Stimulated activated CD8-positive, alpha-beta memory T cell treated with anti-CD3 and anti-CD28 coated beads, Interleukin-4, amount 100 ng/mL, for 1 hour (primary cell): ENCODE data around the gene NCOR1.
"Not testable (repeated sequence)": the region's sequence is repeated elsewhere in the genome, so short reads cannot be mapped to it uniquely, and the experiment has no call there.

Experiments used
- DNase-seq, 2 donors: peaks; one replicate each; pipeline ENCODE4 v3.0.0-alpha.2; 2020; ENCODE audit warnings: low read depth in 2 of 2, low spot score in 1 of 2

The NCOR1 gene

DNA sequence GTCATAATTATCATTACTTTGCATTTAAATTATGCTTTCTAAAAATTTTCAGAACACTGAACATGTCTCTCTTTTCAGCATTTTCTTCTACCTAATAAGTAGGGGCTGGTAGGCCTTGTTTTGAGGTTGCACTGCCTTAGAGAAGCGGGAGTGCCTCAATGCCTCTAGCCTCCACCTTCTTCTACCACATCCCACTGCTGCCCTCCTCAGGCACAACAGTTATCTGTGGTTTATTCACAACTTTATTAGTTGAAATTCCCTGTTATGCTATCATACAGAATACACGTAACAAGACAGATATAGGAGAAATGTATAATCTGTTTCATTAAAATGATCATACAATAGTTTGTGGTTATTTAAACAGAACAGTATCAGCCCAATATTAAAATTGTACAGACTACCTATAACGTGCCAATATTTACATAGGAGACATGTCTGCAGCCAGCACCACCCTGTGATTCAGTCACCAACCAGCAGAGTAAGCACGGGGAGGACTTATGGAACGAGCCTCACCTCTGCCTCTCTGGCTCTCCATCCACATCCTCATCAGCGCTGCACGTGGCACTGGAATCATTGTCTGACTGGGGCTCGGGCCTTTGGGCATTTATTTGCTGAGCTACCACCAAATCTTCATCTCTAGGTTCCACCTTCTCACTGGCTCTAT, 114.5 kb downstream of the NCOR1 start:
- no peak for DNase-seq

DNA sequence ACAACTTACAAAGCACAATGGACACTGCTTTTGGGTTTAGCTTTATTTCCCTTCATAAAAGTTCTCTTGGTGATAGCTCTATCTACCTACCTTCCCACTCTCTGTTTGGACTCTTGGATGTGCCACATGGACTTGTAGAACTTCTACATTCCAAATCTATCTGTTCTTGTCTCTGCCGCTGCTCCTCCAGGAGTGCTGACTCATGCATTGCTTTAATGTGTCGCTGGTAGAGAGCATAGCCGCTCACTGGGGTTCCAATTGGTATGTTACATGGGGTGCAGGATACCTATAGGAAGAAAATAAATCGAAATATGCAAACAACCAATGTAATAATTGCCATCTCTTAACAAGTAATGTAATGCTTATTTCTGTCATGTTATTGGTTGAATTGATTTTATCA, 123.6 kb downstream of the NCOR1 start:
- DNase-seq, result no peak

DNA sequence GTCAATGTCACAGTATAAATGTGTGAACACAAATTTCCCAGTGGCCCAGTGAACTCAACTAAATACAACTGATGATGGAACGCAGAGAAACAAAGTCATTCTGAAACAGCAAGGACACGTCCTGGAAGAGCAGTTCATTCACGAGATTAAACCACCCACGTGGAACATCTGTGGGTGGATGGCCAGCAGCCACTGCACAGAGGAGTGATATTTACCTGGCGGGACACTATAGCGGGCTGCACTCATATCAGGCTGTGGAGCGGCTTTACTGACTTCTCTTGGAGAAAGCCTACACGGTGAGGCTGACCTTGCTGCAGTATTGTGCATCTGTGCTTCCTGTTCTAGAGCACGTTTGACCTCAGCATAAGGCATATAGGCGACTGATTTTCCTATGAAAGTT, 128.4 kb downstream of the NCOR1 start:
- no peak for DNase-seq

DNA sequence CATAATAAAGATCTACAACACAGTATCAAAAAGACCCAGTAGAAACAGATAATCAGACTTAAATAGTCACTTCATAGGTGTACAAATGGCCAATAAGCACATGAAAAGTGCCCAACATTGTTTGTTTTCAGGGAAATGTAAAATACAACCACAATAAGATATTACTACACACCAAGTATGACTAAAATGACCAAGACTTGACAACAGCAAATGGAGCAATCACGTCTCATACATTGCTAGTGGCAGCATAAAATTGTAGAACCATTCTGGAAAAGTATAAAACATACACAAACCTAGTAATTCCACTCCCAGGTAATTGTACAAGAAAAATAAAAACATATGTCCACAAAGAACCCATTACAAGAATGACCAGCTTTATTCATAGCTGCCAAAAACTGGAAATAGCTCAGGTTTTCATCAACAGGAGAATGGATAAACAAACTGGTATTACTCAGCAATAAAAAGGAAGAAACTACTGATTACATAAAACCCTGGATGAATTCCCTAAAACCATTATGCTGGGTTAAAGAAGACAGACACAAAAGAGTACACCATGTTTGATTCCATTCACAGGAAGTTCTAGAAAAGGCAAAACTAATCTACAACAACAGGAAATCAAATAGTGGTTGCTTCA, 130.2 kb downstream of the NCOR1 start:
- no peak for DNase-seq

DNA sequence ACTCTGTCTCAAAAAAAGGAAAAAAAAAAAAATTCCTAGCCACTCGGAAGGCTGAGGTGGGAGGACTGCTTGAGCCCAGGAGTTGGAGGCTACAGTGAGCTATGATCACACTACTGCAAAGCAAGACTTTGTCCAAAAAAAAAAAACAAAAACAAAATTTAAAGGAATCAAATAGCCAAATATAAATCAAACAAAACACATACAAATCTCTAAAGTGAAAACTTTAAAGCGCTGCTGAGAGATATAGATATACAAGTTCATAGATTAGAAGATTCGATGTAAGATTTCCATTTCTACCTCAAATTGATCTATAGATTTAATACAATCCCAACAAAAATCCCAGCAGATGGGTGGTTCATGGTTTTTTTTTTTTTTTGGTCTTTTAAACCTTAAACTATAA, 132.1 kb downstream of the NCOR1 start:
- no peak for DNase-seq

DNA sequence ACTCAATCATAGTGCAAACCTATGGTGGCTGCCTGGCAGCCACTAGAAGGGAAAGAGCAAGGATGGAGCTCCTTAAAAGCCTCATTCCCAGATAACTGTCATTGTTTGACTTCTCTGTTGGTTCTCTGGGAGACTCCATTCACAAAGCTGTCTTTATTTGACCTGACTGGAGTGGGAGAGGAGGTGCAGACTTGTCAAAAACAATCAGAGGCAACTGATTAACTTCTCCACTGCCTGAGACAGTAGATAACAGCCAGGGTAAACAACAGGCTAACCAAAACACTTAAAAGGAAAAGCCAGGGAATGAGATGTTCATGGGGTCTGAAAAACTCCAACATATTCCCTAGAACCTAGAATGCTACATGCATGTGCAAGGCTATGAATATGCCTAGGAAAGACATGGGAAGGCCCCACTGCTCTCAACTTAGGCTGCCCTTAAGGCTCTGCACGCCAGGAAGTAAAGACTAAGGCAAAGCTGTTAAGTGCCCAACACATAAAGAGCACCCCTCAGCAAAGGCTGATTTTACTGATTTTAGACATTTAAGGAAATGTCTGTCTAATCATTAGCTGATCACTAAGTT, 133.7 kb downstream of the NCOR1 start:
- DNase-seq, result no peak

DNA sequence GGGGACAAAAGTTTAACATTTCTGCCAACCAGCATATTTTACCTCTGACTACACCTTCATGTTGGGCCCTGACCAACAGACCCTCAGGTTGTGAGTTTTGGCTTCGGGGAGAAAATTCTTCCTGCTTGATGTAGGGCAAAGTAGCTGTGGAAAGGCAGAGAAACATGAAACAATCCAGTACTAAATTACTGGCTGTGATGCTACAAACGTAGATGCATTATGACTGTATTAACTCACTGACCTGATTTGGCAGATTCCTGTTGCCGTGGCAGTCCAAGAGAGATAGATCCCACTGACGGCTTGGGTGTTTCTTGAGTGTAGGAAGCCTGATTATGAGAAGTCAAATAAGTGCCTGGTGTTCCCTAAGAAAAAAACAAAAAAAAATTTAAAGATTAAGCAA, 135.0 kb downstream of the NCOR1 start:
- DNase-seq, result no peak

DNA sequence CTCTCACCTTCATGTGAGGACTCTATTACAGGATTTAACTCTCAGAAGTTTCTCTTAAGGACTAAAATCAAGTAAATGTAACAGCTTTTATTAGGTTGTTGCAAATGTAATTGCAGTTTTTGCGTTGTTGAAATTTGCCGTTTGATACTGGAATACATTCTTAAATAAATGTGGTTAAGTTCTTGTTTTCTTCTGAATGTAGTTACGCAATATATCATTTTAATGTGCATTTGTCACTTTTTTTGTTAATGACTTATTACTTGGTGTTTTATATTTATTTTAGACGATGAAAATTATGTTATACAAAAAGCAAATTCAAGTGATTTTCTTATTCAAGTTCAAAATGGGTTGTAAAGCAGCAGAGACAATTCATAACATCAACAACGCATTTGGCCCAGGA, 139.4 kb downstream of the NCOR1 start:
- DNase-seq, result no peak

DNA sequence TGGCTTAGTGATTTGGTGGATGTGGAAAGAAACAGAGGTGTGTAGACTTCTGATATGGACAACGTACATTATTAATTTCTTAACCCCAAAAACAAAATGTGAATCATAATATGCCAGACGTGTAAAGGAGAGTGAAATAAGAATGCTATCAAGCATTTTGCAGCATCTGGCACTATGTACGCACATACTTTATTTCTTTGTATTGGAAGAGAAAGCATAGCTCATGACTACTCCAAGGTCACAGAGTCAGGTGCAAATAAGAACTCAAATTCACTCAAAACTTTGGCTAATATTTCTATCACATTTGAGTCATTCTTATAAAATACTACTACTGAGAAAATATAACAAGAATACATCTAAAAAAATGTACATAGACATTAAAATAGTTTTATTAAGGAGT, 140.9 kb downstream of the NCOR1 start:
- no peak for DNase-seq

DNA sequence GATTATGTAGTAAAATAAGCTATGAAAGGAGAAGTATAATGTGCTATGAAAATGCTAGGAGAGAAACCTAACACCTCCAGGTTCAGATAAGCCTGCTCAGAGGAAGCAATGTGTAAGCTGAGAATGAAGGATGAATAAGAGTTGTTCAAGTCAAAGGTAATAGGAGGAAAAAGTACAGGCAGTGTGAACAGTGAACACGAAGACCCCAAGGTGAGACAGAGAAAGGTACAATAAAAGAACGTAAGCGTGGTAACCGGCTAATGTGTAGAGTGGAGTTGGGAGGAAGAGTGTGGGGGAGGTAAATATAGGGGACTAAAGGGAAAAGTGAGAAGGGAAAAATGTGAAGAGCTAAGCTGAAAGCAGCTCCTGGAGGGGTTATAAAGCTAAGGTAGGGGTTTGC, 141.5 kb downstream of the NCOR1 start:
- DNase-seq, result no peak

DNA sequence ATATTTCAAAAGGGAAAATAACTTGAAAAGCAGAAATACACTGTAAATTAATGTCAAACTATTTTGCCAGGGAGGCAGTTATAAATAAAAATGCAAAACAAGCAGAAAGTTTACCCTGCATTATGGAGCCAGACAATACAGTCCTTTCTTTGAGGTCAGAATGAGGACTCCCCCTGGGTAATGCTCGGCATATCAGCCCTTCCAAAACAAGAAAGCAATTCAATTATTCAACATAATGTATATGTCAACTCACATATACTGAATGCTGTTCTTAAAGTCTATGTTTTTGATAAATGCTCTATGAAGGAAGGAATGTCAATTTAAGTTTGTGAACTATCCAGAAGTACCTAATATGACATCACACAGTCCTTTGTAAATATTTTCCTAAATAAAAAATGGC, 143.3 kb downstream of the NCOR1 start:
- no peak for DNase-seq

DNA sequence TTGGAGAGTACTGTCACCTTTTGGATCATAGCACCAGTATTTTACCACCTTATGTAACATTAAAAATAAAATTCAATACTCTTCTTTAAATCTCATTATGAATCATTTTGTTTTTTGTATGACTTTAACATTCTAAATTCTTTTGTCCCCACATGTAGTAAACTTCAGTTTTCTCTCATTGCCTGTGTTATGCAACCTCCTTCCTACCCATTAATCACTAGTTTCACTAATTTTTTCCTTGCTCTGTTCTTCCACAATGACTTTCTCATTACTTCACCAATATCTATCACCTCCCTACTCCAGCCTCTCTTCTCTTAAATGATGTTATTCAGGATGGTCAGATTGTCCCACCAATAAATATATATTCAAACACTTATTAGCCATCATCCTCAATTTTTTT, 147.0 kb downstream of the NCOR1 start:
- DNase-seq, result no peak

DNA sequence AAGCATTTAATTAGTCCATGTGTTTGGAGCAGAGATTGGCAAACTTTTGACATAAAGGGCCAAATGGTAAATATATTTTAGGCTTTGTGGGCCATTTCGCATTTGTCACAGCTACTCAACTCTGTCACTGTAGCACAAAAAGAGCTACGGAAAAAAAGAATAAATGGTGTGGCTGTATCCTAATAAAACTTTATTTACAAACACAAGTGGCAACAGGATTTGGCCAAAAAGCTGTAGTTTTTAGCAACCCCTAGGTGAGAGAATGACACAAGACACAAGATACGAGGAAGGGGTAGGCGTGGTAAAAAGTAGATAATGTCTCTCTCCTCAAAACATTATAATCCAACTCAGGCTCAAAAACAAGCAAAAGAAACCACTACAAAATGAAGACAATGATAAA, 149.2 kb downstream of the NCOR1 start:
- no peak for DNase-seq

DNA sequence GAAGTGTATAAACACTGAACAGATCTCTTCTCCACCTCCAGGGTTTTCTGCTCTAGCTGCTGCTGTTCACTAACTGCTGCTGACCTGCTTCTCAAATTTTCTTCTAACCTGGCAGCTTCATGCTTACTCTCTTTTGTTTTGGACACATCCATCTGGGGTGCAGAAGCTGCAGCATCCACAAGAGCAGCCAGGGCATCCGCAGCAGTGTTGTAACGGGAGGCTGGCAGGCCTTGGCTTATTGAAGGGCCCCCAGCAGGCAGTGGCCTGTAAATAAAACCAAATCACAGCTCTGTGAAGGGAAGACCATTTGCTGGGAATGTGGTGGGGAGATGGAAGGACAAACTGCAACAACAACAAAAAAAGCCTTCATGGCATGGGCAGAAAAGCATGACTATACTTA, 153.7 kb downstream of the NCOR1 start:
- no peak for DNase-seq

DNA sequence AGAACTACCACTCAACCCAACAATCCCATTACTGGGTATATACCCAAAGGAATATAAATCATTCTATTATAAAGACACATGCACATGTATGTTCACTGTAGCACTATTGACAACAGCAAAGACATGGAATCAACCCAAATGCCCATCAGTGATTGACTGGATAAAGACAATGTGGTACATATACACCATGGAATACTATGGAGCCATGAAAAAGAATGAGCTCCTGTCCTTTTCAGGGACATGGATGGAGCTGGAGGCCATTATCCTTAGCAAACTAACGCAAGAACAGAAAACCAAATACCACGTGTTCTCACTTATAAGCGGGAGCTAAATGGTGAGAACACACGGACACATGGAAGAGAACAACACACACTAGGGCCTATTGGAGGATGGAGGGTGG, 160.2 kb downstream of the NCOR1 start:
- not testable (repeated sequence) for DNase-seq

DNA sequence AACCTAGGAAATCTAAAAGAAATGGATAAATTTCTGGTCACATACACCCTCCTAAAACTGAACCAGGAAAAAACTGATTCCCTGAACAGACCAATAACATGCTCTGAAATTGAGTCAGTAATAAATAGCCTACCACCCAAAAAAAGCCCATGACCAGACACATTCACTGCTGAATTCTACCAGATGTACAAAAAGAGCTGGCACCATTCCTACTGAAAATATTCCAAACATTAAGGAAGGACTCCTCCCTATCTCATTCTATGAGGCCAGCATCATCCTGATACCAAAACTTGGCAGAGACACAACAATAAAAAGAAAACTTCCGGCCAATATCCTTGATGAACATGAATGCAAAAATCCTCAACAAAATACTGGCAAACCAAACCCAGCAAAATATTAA, 162.8 kb downstream of the NCOR1 start:
- DNase-seq, result no peak

DNA sequence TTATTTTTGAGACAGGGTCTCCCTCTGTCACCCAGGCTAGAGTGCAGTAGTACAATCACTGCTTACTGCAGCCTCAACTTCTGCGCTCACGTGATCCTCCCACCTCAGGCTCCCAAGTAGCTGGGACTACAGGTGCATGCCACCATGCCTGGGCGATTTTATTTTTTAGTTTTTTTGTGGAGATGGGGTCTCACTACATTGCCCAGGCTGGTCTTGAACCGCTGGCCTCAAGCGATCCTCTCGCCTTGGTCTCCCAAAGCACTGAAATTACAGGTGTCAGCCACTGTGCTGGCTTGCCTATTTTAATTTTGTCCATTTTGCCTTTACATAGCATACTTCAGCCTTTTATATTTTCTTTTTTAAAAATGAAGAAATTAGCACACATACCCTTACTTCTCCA, 164.5 kb downstream of the NCOR1 start:
- DNase-seq, result no peak

DNA sequence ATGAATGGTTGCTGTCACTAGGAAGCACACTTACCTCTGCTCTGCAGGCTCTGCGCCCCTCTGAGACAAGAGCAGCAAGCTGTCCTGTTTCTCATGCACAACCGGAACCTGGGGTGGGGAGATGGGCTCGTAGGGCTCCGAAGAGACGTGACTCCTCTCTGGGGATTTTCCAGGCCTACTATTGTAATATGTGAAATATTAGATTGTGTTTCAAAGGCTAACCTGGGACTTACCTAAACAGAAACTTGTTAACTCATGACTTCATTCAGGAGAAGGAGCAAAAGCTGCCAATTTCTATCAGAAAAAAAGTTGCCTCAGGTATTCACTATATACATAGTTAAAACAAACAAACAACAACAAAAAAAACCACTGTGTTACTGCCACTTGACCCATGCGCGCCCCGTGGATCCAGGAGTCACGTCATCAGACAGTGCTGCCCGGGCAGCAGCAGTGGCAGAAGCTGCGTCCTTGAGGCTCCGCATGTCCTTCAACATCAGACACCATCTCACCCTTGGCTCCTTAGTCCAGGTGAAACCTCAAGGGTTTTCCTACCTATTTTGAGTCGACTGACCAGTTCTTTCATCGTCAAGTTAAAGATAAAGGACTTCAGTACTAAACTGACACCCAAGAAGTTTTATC, 166.4 kb downstream of the NCOR1 start:
- no peak for DNase-seq

DNA sequence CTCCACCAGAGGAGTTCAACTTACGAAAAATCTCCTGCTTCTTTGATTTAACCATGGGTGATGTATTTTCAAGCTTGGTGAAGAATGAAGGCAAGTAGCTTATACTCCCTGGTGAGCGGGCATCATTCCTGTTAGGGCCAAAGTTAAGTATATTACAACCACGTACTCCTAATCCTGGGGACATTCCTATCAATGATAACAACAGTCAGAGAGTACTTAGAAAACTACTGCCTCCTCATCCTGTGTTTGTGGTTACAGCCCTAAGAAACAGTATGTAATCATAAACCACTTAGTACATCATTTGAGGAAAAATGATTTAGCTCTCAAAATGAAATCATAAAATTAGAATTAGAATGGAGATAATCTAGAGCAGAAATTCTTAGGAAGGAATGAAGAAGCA, 168.4 kb downstream of the NCOR1 start:
- no peak for DNase-seq

DNA sequence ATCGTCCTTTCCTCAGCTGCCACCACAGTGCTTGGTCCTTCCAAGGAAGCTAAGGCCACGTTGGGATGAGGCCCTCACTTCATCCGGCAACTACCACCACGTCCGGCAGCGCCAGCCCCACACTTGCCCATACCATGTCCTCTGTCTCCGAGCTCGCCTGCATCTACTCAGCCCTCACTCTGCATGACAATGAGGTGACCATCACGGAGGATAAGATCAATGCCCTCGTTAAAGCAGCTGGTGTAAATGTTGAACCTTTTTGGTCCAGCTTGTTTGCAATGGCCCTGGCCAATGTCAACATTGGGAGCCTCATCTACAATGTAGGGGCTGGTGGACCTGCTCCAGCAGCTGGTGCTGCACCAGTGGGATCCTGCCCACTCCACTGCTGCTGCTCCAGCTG, 170.8 kb downstream of the NCOR1 start:
- no peak for DNase-seq

DNA sequence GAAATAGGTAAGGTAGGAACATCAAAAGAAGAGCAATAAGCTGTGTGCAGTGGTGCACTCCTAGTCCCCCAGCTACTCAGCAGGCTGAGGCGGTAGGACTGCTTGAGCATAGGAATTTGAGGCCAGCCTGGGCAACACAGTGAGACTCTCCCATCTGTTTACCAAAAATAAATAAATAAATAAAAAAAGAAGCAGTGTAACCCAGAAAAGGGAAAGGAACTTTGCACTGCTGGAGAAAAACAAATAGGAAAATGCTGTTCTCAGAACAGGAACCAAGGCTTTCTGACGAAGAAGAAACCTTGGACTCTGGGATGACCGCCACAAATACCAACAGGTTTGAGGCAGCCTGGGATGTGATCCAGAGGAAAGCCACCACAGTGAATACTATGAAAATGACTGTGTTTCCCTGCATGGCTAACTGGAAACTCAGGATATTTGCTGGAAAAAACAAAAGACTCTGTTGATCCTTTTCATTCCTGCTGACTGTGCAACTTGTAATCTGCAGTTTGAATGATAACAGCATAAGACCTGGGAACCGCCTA, 174.6 kb downstream of the NCOR1 start:
- DNase-seq, result no peak

DNA sequence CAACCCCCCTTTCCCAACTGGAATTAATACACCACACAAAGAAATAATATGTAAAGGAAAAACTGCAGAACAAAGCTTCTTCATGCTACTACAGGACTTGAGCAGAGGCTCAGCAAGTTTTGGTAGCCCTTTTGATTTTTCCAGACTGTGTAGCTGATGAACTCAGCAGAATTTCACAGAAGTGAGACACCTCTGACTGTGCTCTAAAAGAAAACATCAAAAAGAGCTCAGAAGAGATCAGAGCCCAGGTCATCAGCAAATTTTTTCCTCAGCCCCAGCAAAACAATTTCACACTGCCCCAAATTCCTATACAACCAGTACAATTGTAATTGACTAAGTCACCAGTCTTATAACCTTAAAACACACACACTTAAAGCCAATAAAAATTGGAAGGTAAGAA, 177.7 kb downstream of the NCOR1 start:
- DNase-seq, result no peak
